Globus pallidus (tissue), 1 donor: ENCODE data around the gene IP6K1.
"Not testable (repeated sequence)": the region's sequence is repeated elsewhere in the genome, so short reads cannot be mapped to it uniquely, and the experiment has no call there.

Experiments used
- DNase-seq: peaks from one replicate; pipeline ENCODE4 v3.0.0-alpha.2; 2015; ENCODE audit warnings: low spot score

The IP6K1 gene

DNA sequence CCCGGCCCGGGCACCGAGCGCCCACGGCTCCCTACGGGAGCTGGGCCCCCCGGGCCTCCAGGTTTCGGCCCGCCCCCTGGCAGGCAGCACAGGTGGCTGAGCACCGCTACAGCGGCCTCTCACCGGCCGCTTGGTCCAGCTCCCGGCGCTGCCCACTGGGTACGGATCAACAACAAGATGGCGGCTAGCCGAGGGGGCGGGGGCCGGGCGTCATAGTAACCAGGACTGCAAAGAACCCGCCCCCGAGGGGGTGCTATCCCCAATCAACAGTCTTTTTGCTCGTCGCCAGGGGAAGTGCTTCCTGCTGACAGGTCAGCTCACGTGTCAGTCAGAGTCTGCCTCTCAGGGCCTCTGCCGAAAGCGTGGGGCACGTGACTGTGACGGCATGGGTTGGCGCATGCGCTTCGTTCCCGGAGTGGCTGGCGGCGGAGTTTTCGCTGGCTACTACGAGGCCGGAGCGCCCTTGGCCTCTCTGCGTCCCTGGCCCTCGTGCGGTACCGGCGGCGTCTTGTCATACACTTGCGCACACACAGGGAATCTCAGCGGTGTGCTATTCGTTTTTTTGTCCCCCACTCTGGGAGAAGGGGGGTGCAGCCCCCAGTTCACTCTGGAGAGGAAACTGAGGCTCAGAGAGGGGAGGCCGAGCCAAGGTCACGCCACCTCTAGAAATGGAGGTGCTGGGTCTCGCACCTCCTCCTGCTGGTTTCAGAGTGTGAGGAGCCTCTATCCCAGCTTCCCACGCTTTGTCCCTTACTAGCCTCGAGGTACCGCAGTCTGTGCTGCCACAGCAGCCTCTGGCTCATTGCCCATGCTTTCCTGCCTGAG is at the start of gene IP6K1:
Gene IP6K1, minus strand, starts transcription at position 186 of the 825 bp plus-strand sequence. CDS start 38,502 bp downstream, outside the sequence.
- DNase-seq = peak; percentile 100

DNA sequence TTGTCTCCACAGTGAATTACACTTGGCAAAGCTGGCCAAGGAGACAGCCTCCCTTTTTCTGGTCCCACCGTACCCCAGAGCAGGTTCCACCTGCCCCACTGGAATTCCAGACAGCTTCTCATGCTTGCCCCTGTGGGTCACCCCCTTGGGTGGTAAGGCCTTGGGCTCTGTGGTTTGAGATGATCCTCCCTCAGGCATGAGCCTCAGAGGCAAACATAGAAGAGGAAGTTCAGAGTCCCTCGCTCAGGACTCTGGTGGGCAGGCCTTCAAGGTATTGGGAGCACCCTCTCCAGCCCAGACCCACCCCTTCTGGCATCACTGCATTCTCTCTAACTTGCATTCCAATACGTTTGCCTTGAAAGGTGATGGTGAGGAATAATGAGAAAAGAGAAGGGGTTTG is 45.0 kb upstream of the IP6K1 start:
- DNase-seq = no peak

DNA sequence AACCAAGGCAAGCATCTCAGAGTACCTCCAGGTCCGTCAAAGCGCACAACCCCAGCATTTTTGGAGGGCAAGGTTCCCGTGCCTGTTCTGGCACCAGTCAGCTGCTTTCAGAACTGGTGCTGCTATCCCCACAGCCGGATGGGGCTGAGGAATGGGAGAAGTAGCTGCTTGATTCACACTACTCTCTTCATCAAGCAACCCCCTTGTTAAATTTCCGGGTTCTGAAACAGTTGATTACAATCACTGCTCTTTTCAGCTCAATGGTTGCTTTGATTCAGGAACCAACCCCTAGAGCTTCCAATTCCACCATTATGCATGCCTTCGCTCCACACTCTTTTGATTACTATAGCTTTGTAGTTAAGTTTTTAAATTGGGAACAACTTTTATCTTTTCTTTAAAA is 39.7 kb upstream of the IP6K1 start:
- peak; percentile 31 for DNase-seq

DNA sequence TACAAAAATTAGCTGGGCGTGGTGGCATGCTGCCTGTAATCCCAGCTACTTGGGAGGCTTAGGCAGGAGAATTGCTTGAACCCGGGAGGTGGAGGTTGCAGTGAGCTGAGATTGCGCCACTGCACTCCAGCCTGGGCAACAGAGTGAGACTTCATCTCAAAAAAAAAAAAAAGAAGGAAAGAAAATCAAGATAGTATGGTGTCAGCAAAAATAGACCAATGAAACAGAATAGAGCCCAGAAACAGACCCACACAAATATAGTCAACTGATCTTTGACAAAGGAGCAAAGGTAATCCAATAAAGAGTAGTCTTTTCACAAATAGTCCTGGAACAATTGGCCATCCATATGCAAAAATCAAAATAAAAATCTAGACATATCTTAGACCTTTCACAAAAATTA is 36.8 kb upstream of the IP6K1 start:
- DNase-seq = not testable (repeated sequence)

DNA sequence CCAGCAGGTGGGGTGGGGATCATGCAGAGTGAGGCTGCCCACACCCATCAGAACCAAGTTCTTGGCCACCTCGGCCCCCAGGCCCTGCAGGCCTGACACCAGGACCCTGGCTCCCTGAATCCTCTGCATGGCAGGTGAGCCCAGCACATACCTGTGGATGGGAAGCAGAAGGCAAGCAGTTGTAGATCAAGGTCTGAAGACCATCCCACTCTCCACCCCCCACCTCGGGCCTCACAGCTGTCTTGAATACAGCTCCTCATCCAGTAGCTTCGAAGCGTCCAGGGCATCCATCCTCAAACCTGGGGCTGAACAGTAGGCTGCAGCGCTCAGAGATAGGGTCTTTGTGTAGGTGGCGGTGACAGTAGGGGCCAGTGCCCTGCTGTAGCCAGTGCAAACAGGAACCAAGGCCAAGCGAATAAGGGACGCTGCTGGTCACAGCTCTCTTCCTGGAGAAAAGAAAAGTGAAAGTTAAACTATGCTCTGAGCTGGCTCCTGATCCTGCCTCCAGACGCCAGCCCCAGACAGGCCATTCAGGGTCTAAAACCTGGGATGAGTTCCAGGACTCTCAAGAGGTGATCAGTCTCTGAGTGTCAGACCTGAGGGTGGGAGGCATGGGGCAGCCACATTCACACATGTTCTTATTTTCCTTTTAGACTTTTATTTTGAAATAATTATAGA is 27.3 kb upstream of the IP6K1 start, which contains the start of gene UBA7:
Gene UBA7, minus strand, starts transcription at position 457 of the 678 bp plus-strand sequence. Its CDS starts 166 bp downstream, at position 291.
- DNase-seq = peak; percentile 38

DNA sequence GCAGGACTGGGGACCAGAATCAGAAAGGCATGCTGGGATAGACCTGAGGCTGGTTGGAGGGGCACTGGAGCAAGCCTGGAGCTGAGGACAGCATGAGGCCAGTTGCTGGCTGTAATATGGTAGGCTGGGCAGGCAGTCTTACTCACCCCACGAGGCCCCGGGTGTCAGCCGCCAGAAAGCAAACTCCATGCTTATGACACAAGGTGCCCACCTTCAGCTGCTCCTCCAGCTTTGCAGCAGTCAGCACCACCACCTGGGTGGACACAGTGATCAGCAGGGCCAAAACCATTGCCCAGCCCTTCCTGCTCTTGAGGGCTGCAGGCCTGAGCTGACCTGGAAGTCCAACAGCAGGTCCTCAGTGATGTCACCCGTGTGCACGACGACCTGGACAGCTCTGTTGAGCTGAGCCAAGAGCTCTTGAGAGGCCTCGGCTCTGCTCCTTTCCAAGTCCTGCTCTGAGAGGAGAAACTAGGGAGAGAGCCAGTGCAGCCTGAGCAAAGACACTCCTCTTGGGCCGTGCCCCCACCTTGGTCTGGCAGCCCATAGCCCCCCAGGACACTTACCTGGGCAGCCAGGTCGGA is 26.7 kb upstream of the IP6K1 start:
- no peak for DNase-seq

DNA sequence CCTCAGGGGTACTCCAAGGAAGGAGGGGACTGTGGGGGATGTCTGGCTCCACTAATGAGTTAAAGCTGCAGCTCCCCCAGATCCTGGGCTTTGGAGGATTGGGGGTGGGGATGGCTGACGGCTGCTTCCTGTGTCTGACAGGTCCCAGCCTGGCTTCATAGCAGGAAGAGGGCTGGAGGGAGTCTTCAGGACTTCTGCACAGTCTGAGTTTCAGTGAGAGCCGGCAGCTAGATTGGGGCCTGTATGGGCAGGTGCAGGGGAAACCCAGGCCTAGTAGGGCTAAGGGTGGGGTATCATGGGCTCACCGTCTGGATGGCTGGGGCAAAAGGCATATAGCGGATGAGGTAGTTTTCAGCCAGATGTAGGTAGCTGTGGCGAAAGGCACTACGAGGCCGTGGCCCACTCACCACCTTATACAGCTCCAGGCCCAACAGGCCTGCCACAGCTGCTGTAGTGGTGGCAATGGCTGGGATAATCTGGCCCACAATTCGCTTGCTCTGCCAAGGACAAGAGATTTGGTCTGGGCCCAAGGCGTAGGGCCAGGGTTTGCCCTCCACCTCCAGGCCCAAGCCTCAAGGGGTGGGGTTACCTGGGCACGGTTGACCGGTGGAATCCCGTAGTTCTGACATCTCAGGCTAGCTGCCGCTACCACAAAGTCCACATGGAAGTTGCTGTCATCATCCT is 21.2 kb upstream of the IP6K1 start:
- DNase-seq = no peak

DNA sequence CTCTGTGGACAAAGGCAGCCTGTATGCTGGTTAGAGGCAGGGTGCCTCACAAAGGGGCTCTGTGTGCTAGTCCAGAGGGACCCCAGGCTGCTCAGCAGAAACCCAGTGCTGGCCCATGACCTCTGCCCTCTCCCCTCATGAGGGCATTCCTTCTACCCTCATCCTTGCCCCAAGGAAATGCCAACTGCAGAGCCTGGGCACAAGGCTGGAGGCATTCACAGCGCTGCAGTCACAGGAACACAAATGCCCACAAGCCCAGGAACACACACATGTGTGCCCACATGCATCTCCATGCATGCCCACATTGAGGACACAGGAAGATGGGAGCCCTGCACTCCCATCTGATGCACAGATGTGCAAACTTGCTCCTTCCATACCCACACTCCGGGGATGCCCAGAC is 20.5 kb upstream of the IP6K1 start:
- DNase-seq = no peak

DNA sequence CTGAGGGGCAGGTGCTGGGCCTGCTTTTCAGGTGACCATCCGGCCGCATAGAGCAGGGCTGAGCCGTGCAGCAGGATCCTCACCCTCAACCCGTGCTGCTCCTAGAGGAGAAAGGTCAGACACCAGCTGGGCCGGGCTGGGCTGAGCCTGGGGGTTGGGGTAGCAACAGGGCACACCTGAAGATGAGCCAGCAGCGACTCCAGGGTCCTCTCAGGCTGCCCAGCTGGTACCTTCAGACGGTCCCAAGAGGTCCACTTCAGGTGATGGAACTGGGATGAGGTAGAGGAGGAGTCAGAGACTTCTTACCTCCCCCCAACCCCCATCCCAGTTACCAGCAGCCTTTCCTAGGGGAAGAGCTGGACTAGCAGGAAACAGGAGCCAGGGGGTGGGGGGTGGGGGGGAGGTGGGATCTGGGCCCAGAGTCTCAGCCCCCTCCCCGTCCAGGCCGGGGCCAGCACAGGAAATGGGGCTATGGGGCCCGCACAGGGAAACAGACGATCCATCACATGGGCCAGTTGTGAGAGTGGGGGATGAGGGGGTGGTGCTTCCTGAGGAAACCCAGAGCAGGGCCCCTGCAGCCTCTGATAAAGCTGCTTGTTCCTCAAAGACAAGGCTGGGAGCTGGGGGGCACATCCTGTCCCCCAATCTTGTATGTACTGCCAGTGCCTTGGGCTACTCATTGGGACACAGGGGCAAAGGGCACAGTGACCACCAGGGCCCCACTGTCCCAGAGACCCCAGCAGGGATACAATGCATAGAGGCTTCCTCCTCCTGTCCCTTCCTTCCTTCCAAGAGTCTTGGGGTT is 19.8 kb upstream of the IP6K1 start:
- peak; percentile 58 for DNase-seq

DNA sequence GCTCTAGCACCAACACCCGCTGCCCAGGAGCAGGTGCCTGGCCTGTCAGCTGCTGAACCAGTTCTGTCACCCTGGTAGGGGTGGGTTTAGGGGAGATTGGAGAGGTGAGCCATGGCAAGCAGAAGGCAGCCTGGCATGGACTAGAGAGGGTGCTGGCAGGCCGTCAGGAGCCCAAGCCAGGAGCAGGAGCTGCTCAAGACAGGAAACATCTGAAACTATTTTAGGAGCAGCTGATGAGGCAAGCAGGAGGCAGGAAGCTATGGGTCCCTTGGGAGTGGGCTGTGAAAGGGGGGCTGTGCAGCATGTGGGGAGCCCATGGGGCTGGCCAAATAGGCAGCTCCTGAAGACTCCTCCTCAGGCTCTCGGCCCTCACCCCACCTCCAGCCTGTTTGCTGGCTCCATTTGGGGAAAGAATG is 19.0 kb upstream of the IP6K1 start:
- DNase-seq = peak; percentile 58

DNA sequence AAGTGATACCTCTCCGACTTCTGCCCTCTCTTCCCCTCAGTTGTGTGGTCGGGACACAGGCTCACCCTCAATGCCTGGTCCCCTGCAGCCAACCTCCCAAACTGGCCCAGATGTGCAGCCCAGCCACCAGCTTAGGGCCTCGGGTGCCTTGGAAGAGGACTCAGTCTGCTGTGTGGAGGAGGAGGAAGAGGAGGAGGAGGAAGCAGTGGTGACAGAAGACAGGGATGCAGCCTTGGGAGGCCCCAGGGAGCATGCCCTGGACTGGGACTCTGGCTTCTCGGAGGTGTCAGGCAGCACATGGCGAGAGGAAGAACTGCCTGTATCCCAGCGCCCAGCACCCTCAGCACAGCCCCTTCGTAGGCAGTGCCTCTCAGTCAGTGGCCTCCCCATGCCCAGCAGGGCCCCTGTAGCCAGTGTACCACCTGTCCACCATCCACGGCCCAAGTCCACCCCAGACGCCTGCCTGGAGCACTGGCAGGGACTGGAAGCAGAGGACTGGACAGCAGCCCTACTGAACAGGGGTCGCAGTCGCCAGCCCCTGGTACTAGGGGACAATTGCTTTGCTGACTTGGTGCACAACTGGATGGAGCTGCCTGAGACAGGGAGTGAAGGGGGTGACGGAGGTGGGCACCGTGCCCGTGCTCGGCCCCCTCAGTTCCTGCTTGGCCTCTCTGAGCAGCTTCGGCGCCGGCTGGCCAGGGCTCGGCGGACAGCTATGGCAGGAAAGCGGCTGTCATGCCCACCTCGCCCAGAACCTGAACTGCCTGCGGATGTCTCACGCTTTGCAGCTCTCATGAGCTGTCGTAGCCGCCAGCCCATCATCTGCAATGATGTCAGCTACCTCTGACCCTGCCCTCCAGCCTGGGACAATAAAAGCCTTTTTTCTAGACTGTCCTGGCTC is 18.0 kb upstream of the IP6K1 start:
- DNase-seq = no peak

DNA sequence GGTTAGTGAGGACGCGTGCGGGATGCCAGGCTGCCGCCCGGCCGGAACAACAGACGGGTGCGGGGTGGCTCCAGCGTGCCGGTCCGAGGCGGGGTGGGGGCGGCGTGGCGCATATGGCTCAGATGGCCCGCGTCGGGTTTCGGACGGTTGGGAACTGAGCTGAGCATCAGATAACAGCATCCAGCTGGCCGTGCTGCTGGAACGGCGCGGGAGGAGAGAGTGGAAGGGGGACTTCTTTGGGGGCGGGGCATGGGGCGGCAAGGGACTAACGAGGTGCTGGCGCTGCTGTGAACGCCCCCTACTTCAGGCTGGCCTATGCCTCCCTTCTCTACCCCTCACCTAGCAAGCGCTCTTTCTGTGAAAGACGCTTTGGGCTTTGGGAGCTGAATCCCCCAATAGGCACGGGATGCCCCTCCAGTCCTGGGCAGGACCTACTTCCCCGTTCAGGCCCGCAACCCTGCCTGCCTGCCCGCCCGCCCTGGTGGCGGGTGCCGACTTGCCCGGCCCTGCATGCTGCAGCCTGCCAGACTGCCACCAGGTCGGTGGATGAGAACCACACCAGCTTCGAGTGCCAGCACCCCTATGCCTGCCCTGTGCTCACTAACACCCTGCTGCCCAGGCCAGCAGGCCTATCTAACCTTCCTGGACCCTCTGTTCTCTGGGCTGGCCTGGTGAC is 17.3 kb upstream of the IP6K1 start:
- DNase-seq = peak; percentile 22

DNA sequence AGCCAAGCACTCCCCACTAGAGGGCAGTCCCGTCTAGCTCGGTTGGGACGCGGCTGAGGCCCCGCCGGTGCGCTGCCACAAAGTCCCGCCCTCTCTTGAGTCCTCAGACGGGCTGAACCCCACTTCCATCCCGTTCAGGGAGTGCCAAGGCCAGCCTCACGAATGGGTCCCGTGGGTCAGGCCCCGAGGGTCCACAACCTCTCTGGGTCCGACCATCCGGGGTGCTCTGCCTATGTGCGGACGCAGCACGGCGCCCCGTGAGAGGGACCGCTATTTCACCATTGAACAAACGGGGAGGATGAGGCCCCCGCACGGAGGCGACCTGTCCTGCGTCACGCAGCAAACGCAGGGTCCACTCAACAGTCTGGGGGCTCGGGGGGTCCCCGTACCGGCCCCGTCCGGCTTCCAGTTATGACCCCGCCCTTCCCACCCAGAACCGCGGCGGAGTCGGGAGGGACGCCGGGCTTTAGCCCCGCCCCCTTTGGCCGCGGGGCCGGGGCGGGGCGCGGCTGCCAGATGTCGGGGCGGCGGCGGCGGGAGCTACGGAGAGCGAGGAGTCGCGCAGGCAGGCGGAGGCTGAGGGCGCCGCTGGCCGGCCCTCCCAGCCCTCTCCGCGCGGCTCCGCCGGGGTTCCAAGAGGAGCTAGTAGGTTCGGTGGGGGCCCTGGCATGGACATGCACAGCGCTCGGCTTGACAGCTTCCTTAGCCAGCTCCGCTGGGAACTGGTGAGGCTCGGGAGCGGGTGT is 16.6 kb upstream of the IP6K1 start, which contains the start of gene INKA1:
Gene INKA1, plus strand, starts transcription at position 543 of the 746 bp plus-strand sequence. Its CDS starts 132 bp downstream, at position 675.
- peak; percentile 85 for DNase-seq

DNA sequence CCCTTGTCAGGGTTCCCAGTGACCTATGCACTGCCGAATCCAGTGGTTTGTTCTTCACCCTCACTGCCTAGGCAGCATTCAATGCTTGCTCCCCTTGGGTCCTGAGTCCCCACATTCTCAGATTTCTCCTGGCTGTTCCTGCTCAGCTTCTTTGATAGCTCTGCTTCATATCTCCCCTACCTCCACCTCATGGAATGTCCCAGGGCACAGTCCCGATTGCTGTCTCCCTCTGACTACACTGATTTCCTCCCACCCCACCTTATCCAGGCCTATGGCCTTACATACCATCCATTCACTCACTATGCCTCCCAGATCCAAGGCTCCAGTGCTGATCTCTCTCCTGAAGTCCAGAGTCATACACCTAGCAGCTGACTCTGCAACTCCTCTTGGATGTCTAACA is 14.8 kb upstream of the IP6K1 start:
- no peak for DNase-seq

DNA sequence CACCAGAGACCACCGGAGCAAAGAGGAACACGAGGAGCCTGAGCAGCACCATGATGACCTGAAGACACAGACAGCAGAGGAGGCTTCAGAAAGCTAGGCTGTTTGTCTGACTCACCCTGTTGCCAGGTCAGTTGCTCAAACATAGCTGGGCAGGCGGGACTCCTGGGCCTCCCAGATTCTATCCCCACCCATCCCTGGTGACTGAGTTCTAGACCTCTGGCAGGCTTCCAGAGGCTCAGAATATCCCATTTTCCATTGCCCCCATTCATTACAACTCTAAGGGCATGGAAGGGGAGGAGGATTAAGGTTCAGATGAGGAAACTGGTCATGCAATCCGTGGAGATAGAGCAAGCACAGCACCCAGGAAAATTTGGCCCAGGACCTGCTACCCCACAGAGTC is 13.4 kb upstream of the IP6K1 start, which contains the start of gene CDHR4:
Gene CDHR4, minus strand, starts transcription at position 113 of the 400 bp plus-strand sequence. Its CDS starts 61 bp downstream, at position 52.
- DNase-seq = no peak

DNA sequence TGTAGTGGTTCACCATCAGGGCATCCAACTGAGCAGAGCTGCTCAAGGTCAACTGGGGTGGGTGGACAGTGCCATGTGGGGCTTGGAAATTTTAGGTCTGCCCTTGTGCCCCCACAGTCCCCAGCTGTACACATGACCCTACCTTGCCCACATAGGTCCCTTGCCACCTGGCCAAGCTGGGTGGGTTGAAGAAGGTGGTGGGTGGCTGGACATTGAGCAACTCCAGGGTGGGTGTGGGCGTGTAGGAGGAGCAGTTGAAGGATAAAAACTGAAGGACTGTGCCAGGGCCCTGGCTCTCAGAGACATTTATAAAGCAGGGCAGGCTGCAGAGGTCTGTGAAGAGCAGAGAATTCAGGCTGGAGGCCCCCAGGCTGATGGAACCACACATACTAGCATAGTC is 12.8 kb upstream of the IP6K1 start:
- DNase-seq = no peak

DNA sequence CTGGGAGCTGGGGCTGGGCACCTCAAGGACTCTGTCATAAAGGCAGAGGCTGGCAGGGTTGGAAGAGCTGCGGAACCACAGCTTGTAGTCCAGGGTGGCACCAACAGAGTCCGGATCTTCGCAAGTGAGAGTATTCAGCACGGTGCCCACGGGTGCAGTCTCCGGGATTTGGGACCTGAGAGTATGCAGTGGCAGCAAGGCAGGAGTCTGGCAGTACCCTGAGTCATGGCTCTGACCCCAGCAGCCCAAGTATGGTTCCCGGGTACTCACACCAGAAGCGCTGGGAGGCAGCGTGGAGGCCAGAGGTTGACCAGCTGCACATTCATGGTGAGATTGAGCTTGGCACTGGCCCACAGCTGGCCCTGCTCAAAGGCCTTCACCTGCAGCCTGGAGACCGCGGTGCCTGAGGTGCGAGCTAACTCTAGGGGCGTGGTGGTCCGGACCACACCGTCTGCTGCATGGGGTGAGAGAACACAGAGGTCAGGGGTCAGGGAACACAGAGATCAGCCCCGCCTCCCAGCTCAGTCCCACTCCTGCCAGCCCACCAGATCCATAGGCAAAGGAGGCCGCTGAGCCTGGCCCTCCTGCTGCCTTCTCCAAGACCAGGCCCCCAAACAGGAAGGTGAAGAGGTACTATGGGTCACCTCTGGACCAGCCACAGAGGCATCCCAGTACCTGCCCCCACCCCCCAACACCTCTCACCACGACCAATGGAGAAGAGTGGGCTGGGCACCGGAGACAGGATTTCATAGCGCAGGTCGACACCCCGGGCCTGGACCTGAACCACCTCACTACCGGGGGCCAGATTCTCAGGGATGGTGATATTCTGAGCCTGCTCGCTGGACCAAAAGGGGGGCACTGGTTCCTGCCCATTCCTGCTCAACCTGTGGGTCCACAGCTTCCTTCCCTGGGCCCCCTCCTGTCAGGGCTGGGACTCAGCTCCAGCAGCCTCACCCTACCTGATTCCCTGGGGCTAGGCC is 8.9 kb upstream of the IP6K1 start:
- DNase-seq = no peak

DNA sequence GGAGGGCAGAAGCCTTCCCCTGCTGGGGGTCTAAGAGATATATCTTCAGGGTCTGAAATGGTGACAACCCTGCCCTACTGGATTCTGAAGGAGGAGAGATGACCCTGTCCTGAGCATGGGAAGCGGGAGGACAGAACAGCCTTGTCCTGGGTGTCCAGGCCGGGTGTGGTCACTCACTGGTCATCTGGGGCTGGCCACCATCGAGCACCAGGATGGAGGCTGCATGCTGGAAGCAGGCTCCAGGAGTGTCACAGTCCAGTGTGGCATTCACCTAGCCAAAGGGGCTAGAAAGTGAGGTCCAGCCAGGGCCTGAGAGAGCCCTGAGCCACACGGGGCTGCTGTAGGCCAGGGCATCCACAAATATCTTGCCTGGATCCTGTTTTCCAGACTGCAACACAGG is 8.1 kb upstream of the IP6K1 start:
- no peak for DNase-seq
